ENCODE data around the gene ZFP30. TPM values are rescaled to one million over a fixed set of nuclear protein-coding genes. Genes with fewer than 3 reads are reported as not detected.

ZFP30 gene
- total RNA-seq, 2 experiments from 2014 or later: 9.4 to 11.1 TPM

Other genes starting within 250 kb of the ZFP30 start
- gene ZNF569, start 188.0 kb downstream of the ZFP30 start, total RNA-seq: 1 to 10 TPM; 7.4 to 9.1 TPM
- 1 to 10 TPM; 4.5 to 4.8 TPM for gene ZNF570, start 186.1 kb downstream of the ZFP30 start, total RNA-seq
- 1 to 10 TPM; 4.4 to 4.7 TPM for gene ZNF793, start 148.5 kb downstream of the ZFP30 start, total RNA-seq
- 1 to 10 TPM; 2.4 to 2.9 TPM for gene ZNF571, start 60.7 kb downstream of the ZFP30 start, total RNA-seq
- 1 to 10 TPM in 1 of 2 experiments, under 1 TPM in 1; 0.67 to 1.1 TPM for gene ZNF540, start 60.6 kb downstream of the ZFP30 start, total RNA-seq
- gene ZNF607, start 64.3 kb upstream of the ZFP30 start, total RNA-seq: 1 to 10 TPM; 4.9 to 8.3 TPM
- gene ZNF573, start 124.1 kb upstream of the ZFP30 start, total RNA-seq: 1 to 10 TPM; 8.9 to 9.7 TPM

Data from activated CD4-positive, alpha-beta T cell treated with anti-CD3 and anti-CD28 coated beads for 36 hours (primary cell).